Stimulated activated CD8-positive, alpha-beta memory T cell treated with anti-CD3 and anti-CD28 coated beads, Interleukin-15, amount 100 ng/mL, for 48 hours (primary cell): ENCODE results near the gene RASSF4.

Experiments used
- DNase-seq, 2 donors: peaks; one replicate each; pipeline ENCODE4 v3.0.0-alpha.2; 2020; ENCODE audit warnings: low read depth in 2 of 2

The RASSF4 gene

GRCh38 chr10:44959247-44960087 lies at the start of gene RASSF4:
Gene RASSF4, plus strand, starts transcription at chr10:44959802. Its CDS starts 10,401 bp downstream, at chr10:44970203.
- DNase-seq = peak; percentile 85 to 86

- no peak for DNase-seq
These were observed 49.7 kb upstream of the RASSF4 start for GRCh38 chr10:44909910-44910309.

GRCh38 chr10:44910602-44911001 lies 49.0 kb upstream of the RASSF4 start:
- DNase-seq = no peak

GRCh38 chr10:44911081-44911540 lies 48.5 kb upstream of the RASSF4 start, which contains the start of gene TMEM72:
Gene TMEM72, plus strand, starts transcription at chr10:44911337. Its CDS starts 176 bp downstream, at chr10:44911513.
- DNase-seq = no peak

- DNase-seq = no peak
These were observed 47.7 kb upstream of the RASSF4 start for GRCh38 chr10:44911951-44912350.

GRCh38 chr10:44913350-44914081 lies 46.1 kb upstream of the RASSF4 start:
- DNase-seq = no peak

- DNase-seq = no peak
These were observed 44.7 kb upstream of the RASSF4 start for GRCh38 chr10:44914891-44915290.

- DNase-seq = no peak
These were observed 43.2 kb upstream of the RASSF4 start for GRCh38 chr10:44916429-44916828.

GRCh38 chr10:44917848-44918247 lies 41.8 kb upstream of the RASSF4 start:
- DNase-seq = no peak

GRCh38 chr10:44920252-44920651 lies 39.4 kb upstream of the RASSF4 start:
- DNase-seq = no peak

GRCh38 chr10:44921061-44921460 lies 38.5 kb upstream of the RASSF4 start:
- DNase-seq = no peak

- DNase-seq = no peak
These were observed 38.1 kb upstream of the RASSF4 start for GRCh38 chr10:44921506-44921905.

- no peak for DNase-seq
These were observed 37.6 kb upstream of the RASSF4 start for GRCh38 chr10:44922021-44922420.

GRCh38 chr10:44922796-44923545 lies 36.6 kb upstream of the RASSF4 start:
- no peak for DNase-seq

- DNase-seq = no peak
These were observed 36.0 kb upstream of the RASSF4 start for GRCh38 chr10:44923611-44924010.

- no peak for DNase-seq
These were observed 35.2 kb upstream of the RASSF4 start for GRCh38 chr10:44924261-44925040.

- no peak for DNase-seq
These were observed 34.4 kb upstream of the RASSF4 start for GRCh38 chr10:44925224-44925623.

GRCh38 chr10:44925811-44926750 lies 33.5 kb upstream of the RASSF4 start:
- no peak for DNase-seq

- DNase-seq = no peak
These were observed 32.8 kb upstream of the RASSF4 start for GRCh38 chr10:44926751-44927351.

GRCh38 chr10:44927352-44927751 lies 32.2 kb upstream of the RASSF4 start:
- no peak for DNase-seq
